Kasumi-1 (cell line): Measurements from ENCODE around the gene RAB33A.
"Not testable (repeated sequence)": the region's sequence is repeated elsewhere in the genome, so short reads cannot be mapped to it uniquely, and the experiment has no call there.

Source experiments
- DNase-seq, 2 experiments: peaks; one replicate each; lab custom pipeline; 2025; lab: John Stamatoyannopoulos, UW

Gene RAB33A

GRCh38 chrX:130172127-130172845 is 524 bp downstream of the RAB33A start:
- no peak for DNase-seq

GRCh38 chrX:130173190-130173895 is 1.6 kb downstream of the RAB33A start:
- peak; percentile 66 to 71 for DNase-seq

- DNase-seq = no peak
These were observed 2.4 kb downstream of the RAB33A start for GRCh38 chrX:130174045-130174704.

- DNase-seq = no peak
These were observed 3.2 kb downstream of the RAB33A start for GRCh38 chrX:130174937-130175336.

- no peak for DNase-seq
These were observed 4.6 kb downstream of the RAB33A start for GRCh38 chrX:130176354-130176776.

GRCh38 chrX:130176942-130177341 is 5.2 kb downstream of the RAB33A start:
- no peak for DNase-seq

GRCh38 chrX:130179170-130179569 is 7.4 kb downstream of the RAB33A start:
- no peak for DNase-seq

- DNase-seq = no peak
These were observed 7.9 kb downstream of the RAB33A start for GRCh38 chrX:130179579-130180215.

GRCh38 chrX:130184168-130184567 is 12.4 kb downstream of the RAB33A start:
- no peak for DNase-seq

- DNase-seq = no peak
These were observed 13.1 kb downstream of the RAB33A start for GRCh38 chrX:130184857-130185256.

- DNase-seq = no peak
These were observed 14.9 kb downstream of the RAB33A start for GRCh38 chrX:130186651-130187050.

- no peak for DNase-seq
These were observed 19.0 kb downstream of the RAB33A start for GRCh38 chrX:130190801-130191200.

GRCh38 chrX:130196466-130196865 is 24.7 kb downstream of the RAB33A start:
- DNase-seq = no peak

- DNase-seq = no peak
These were observed 25.7 kb downstream of the RAB33A start for GRCh38 chrX:130197464-130197863.

- no peak for DNase-seq
These were observed 32.9 kb downstream of the RAB33A start for GRCh38 chrX:130204647-130205046.

- DNase-seq = no peak
These were observed 39.8 kb downstream of the RAB33A start for GRCh38 chrX:130211415-130212186.

GRCh38 chrX:130212371-130212770 is 40.6 kb downstream of the RAB33A start:
- no peak for DNase-seq

- no peak for DNase-seq
These were observed 41.6 kb downstream of the RAB33A start for GRCh38 chrX:130213376-130213775.

- DNase-seq = no peak
These were observed 44.6 kb downstream of the RAB33A start for GRCh38 chrX:130216320-130216719.

GRCh38 chrX:130224810-130225209 is 53.0 kb downstream of the RAB33A start:
- no peak for DNase-seq

- no peak for DNase-seq
These were observed 57.1 kb downstream of the RAB33A start for GRCh38 chrX:130228871-130229270.

- not testable (repeated sequence) for DNase-seq
These were observed 59.4 kb downstream of the RAB33A start for GRCh38 chrX:130231184-130231583.
